Stimulated activated naive CD8-positive, alpha-beta T cell treated with anti-CD3 and anti-CD28 coated beads, Interleukin-15, Interleukin-2, amounts not matched to agents 100 ng/mL and 50 ng/mL, for 24 hours (primary cell): Measurements from ENCODE around the gene NME3.

Source experiments
- H3K27ac Mint-ChIP-seq: one replicate; pipeline ENCODE4 v1.8.0; 2021; ENCODE audit warnings: mild to moderate bottlenecking, mixed read lengths
- H3K27me3 Mint-ChIP-seq: one replicate; pipeline ENCODE4 v1.8.0; 2021; ENCODE audit warnings: mixed read lengths
- H3K36me3 Mint-ChIP-seq: one replicate; pipeline ENCODE4 v1.8.0; 2021; ENCODE audit warnings: low read depth, mixed read lengths
- H3K4me1 Mint-ChIP-seq: one replicate; pipeline ENCODE4 v1.8.0; 2021; ENCODE audit warnings: low read depth, mixed read lengths
- H3K4me3 Mint-ChIP-seq: one replicate; pipeline ENCODE4 v1.8.0; 2021; ENCODE audit warnings: mild to moderate bottlenecking, mixed read lengths
- H3K9me3 Mint-ChIP-seq: one replicate; pipeline ENCODE4 v1.8.0; 2021; ENCODE audit warnings: mixed read lengths

Gene NME3

GRCh38 chr16:1779234-1779701, 7.9 kb upstream of the NME3 start:
- H3K36me3 Mint-ChIP-seq = no peaks in the 10 kb centered on the region
- H3K27me3 Mint-ChIP-seq = no peaks in the 10 kb centered on the region
- H3K27ac Mint-ChIP-seq = no peak overlapping the region

DNA sequence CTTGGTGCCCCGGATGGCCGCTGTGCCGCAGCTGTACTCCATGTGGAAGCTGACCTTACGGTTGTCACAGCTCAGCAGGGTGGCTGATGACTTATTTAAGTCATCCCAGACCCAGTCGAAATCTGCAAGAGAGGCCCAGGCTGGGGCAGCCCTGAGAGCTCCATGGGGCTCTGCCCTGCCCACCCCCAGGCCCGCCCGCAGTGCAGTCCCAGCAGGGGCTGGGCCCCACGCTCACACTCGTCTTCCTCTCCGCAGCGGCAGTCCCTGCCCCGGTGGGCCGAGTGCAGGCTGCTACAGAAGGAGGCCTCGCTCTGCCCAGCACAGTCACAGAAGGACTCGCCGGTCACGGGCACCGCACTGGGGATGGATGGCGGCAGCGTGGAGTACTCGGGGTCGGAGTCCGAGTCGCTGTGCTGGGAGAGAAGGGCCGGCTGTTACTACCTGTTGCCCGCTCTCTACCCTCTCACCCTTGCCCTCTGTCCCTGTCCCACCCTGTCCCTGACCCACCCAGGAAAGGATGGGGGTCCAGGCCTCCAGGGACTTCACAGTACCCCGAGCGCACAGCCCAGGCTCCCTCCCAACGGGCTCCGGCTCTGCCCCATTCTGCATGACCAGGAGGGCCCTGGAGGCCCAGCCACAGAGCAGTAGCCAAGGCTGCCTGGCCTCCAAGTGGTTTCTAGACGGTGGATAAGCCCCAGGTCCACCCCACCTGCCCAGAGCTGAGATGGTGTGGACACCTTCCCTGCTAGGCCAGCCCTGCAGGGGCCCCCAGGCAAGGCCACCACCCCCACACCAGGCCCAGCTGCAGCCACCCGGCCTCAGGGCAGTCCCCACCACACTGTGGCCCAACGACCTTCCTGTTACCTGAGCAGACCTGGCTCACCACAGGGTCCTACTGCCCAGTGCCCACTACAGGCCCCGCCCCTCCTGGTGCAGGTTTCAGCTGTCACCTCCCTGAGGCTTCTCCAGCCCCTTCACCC, 7.1 kb upstream of the NME3 start:
- Mint-ChIP-seq H3K36me3 (no peaks in the 10 kb centered on the region), H3K4me1 (peaks cover 22% of the 10 kb centered on the region), H3K9me3 (no peaks in the 10 kb centered on the region), H3K4me3 (no peak overlapping the region), H3K27ac (no peak overlapping the region), H3K27me3 (no peaks in the 10 kb centered on the region)

More at GRCh38 chr16:1779234-1779701, 7.9 kb upstream of the NME3 start:
- Mint-ChIP-seq H3K4me3 (no peak overlapping the region), H3K9me3 (no peaks in the 10 kb centered on the region), H3K4me1 (peaks cover 25% of the 10 kb centered on the region)

GRCh38 chr16:1777375-1778199, 6.2 kb upstream of the NME3 start:
- no peak overlapping the region for H3K27ac Mint-ChIP-seq
- no peak overlapping the region for H3K4me3 Mint-ChIP-seq
- H3K9me3 Mint-ChIP-seq = no peaks in the 10 kb centered on the region
- no peaks in the 10 kb centered on the region for H3K27me3 Mint-ChIP-seq
- peaks cover 19% of the 10 kb centered on the region for H3K4me1 Mint-ChIP-seq
- no peaks in the 10 kb centered on the region for H3K36me3 Mint-ChIP-seq

DNA sequence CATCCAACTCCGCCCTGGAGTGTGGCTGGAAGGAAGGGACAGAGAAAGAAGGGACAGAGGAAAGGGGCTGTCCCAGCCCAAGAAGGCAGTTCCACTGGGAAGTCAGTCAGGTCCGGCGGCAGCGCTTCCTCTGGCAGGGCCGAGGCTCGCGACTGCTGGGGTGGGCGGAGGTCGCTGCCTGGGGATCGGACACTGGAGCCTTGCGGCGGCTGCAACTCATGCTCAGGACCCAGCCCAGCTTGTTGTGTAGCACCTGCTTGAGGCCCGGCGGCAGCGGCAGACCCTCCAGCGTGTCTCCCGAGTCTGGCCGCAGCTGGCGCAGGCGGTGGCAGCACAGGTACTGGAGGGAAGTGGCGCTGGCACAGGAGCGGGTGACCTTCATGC, 5.6 kb upstream of the NME3 start:
- H3K36me3 Mint-ChIP-seq = peaks cover 6% of the 10 kb centered on the region
- H3K27me3 Mint-ChIP-seq = no peaks in the 10 kb centered on the region
- no peak overlapping the region for H3K27ac Mint-ChIP-seq
- no peaks in the 10 kb centered on the region for H3K9me3 Mint-ChIP-seq
- no peak overlapping the region for H3K4me3 Mint-ChIP-seq
- peaks cover 22% of the 10 kb centered on the region for H3K4me1 Mint-ChIP-seq

- Mint-ChIP-seq H3K9me3 (no peaks in the 10 kb centered on the region), H3K4me1 (peaks cover 22% of the 10 kb centered on the region), H3K27me3 (no peaks in the 10 kb centered on the region), H3K4me3 (no peak overlapping the region), H3K27ac (no peak overlapping the region), H3K36me3 (peaks cover 9% of the 10 kb centered on the region)
Observed at GRCh38 chr16:1776672-1776955, 5.3 kb upstream of the NME3 start.

DNA sequence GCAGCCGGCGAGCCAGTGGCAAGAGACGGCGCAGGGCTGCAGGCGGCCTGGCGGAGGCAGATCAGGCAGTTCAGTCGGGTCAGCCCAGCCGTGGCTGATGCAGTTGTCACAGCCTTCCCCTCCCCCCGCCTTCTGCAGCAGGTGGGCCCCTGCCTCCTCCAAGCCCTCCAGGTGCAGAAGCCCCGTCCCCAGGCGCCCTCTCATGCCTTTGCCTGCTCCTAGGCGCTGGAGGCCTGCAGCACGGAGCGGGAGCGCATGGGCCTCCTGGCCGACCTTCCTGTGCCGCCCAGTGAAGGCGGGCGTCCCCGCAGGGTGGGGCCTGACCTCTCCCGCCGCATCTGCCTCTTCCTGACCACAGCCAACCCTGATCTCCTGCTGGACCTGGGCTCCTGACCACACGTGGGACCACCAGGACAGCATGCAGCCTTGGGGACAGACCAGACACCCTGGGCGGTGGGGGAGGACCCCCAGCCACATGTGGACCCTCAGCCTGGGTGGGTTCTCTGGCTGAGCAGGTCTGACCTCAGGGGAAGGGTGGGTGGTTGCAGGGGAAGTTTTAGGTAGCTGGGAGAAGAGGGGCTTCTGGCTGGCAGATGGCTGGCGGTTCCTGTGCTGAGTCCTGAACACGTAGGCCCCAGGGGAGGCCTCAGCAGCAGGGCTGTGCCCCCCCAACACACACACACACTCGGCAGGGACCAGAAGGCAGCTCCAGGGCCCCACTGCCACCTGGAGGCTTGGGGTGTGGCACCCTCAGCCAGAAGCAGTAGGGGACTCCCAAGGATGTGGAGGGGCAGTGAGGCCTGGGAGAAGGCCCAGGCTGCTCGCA, 4.7 kb upstream of the NME3 start:
- H3K9me3 Mint-ChIP-seq = no peaks in the 10 kb centered on the region
- no peak overlapping the region for H3K27ac Mint-ChIP-seq
- peaks cover 17% of the 10 kb centered on the region for H3K4me1 Mint-ChIP-seq
- no peaks in the 10 kb centered on the region for H3K27me3 Mint-ChIP-seq
- H3K4me3 Mint-ChIP-seq = no peak overlapping the region
- H3K36me3 Mint-ChIP-seq = peaks cover 9% of the 10 kb centered on the region

DNA sequence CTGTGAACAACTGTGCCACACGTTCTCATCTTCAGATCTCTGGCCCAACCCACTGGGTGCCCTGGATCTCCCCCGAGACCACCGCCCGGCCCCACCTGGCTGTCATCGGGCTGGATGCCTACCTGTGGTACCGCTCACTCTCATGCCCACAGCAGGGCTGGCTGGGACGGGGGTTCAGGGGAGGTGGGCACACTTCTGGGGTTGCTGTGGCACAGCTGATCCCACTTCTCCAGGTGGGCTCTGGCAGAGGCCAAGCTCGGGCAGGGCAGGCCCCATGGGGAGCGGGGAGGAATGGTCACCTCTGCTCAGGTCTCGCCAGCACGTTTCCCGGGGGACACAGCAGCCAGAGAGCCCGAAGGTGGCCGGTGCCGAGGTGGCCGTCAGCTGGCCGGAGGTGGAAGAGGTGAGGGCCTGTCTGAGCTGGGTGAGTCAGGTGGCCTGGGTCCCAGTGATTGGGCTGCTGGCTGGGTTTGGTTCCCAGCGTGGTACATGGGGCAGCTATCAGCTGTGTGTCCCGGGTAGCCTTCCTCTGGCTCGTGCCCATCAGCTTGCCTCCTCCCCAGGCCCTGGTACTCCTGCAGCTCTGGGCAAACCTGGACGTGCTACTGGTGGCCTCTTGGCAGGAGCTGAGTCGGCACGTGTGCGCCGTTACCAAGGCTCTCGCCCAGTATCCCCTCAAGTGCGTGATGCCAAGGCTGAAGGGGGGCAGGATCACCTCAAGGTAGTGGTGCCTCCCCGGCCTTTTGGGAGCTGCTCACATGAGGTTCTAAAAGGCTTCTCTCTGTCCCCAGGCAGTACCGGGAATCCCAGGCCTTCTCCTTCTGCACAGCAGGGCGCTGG, 3.9 kb upstream of the NME3 start:
- Mint-ChIP-seq H3K27ac (no peak overlapping the region), H3K27me3 (no peaks in the 10 kb centered on the region), H3K36me3 (peaks cover 9% of the 10 kb centered on the region), H3K4me1 (peaks cover 15% of the 10 kb centered on the region), H3K9me3 (no peaks in the 10 kb centered on the region), H3K4me3 (no peak overlapping the region)

DNA sequence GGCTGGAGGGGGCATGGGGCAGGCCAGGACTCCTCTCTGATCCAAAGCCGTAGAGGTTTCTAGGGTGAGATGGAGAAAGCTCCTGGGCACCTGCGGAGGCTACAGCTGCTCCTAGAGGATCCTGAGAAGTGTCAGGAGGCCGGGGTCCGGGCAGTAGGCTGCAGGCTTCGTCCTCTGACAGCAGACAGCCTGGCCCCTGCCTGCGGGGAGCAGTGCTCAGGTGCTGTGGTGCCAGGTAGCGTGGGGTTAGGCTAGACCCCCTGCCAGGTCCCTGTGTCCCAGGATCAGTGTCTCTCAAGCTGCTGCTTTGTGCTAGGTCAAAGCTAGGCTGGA, 3.1 kb upstream of the NME3 start:
- H3K4me1 Mint-ChIP-seq = peaks cover 18% of the 10 kb centered on the region
- no peak overlapping the region for H3K27ac Mint-ChIP-seq
- no peaks in the 10 kb centered on the region for H3K27me3 Mint-ChIP-seq
- H3K36me3 Mint-ChIP-seq = peaks cover 9% of the 10 kb centered on the region
- no peaks in the 10 kb centered on the region for H3K9me3 Mint-ChIP-seq
- peak overlapping the region; percentile 43 for H3K4me3 Mint-ChIP-seq

GRCh38 chr16:1773703-1774447, 2.5 kb upstream of the NME3 start:
- H3K27me3 Mint-ChIP-seq = no peaks in the 10 kb centered on the region
- peak overlapping the region; percentile 100 for H3K4me3 Mint-ChIP-seq
- H3K9me3 Mint-ChIP-seq = no peaks in the 10 kb centered on the region
- peaks cover 18% of the 10 kb centered on the region for H3K4me1 Mint-ChIP-seq
- peak overlapping the region; percentile 45 for H3K27ac Mint-ChIP-seq
- peaks cover 9% of the 10 kb centered on the region for H3K36me3 Mint-ChIP-seq

DNA sequence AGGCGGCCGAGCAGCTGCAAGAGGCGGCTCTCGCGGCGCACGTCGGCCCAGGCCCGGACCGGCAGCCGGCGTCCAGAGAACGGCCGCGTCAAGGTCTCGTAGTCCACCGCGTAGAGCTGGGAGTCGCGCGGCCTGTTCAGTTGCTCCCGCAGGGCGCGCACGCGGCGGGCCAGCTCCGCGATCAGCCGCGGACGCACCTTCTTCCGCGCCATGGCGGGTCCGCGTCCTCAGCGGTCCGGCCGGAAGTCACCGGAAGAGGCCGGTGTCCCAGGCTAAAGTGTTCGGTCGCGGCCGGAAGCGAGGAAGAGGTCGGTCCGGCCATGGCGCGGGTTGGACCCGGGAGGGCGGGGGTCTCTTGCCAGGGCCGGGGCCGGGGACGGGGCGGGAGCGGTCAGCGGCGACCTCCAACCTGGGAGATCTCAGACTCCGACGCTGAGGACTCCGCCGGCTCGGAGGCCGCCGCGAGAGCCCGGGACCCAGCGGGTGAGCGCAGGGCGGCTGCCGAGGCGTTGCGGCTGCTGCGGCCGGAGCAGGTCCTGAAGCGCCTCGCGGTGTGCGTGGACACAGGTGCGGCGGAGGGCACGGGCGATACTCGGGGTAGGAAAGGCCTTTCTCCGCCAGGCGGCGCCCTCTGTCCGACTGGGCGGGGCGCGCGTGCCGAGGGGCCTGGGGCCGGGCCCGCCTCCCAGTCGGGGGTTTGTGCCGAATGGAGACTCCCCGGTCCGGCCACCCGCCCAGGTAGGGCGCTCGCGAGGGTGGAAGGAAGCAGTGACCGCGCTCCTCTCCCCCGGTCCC, 1.8 kb upstream of the NME3 start, which contains the start of gene MRPS34:
Gene MRPS34 (minus strand): TSS at position 227 of the 795 bp plus-strand sequence. CDS start 15 bp downstream, at position 212.
- Mint-ChIP-seq H3K4me1 (peaks cover 18% of the 10 kb centered on the region), H3K9me3 (no peaks in the 10 kb centered on the region), H3K27me3 (no peaks in the 10 kb centered on the region), H3K27ac (peak within 1 kb of the TSS; percentile 99), H3K4me3 (peak within 1 kb of the TSS; percentile 100), H3K36me3 (peaks cover 10% of the 10 kb centered on the region)

GRCh38 chr16:1772362-1772907, 1.1 kb upstream of the NME3 start, which contains the start of gene EME2:
TSS of gene EME2 (plus strand) at chr16:1772810. CDS start at chr16:1773228, 418 bp downstream.
- Mint-ChIP-seq H3K27me3 (no peaks in the 10 kb centered on the region), H3K4me1 (peaks cover 18% of the 10 kb centered on the region), H3K9me3 (no peaks in the 10 kb centered on the region), H3K4me3 (peak within 1 kb of the TSS; percentile 100), H3K36me3 (peaks cover 13% of the 10 kb centered on the region), H3K27ac (peak within 1 kb of the TSS; percentile 99)

- Mint-ChIP-seq H3K4me1 (peaks cover 18% of the 10 kb centered on the region), H3K27me3 (no peaks in the 10 kb centered on the region), H3K27ac (peak overlapping the region; percentile 99), H3K4me3 (peak overlapping the region; percentile 100), H3K9me3 (no peaks in the 10 kb centered on the region), H3K36me3 (peaks cover 16% of the 10 kb centered on the region)
Observed at GRCh38 chr16:1771864-1772361, 570 bp upstream of the NME3 start.
